WERI-Rb-1 (cell line): ENCODE results near the gene RNF130.

Experiments
- DNase-seq: peaks from one replicate; pipeline ENCODE4 v3.0.0-alpha.2; 2020
- H3K27ac ChIP-seq: fragments of 250-450 bp; sonication (Bioruptor Pico); 2 replicates; pipeline ENCODE4 v1.5.1; 2020; ENCODE audit warnings: mild to moderate bottlenecking, moderate library complexity
- H3K27me3 ChIP-seq: fragments of 250-450 bp; sonication (Bioruptor Pico); 2 replicates; pipeline ENCODE4 v1.5.1; 2021; ENCODE audit warnings: mild to moderate bottlenecking, low read depth, moderate library complexity; ENCODE audit not compliant: insufficient read depth, severe bottlenecking
- H3K36me3 ChIP-seq: fragments of 250-450 bp; sonication (Bioruptor Pico); 2 replicates; pipeline ENCODE4 v1.5.1; 2020; ENCODE audit warnings: mild to moderate bottlenecking, moderate library complexity
- H3K4me3 ChIP-seq: 2 replicates; pipeline ENCODE4 v1.5.1; 2011; ENCODE audit warnings: low read depth, mild to moderate bottlenecking, control low read depth, low read length
- H3K9me3 ChIP-seq: fragments of 250-450 bp; sonication (Bioruptor Pico); 2 replicates; pipeline ENCODE4 v1.5.1; 2021; ENCODE audit warnings: mild to moderate bottlenecking, moderate library complexity; ENCODE audit not compliant: severe bottlenecking
- TF ChIP-seq, protein P1 (sequence below): IDR thresholded peaks from 2 replicates; pipeline ENCODE4 v1.5.1; 2011; ENCODE audit warnings: low read depth, mild to moderate bottlenecking, control low read depth, inconsistent platforms, low read length

The RNF130 gene

GRCh38 chr5:179954434-179954833, 117.1 kb downstream of the RNF130 start:
- Histone ChIP-seq H3K27ac (no peak overlapping the region), H3K9me3 (no peaks in the 10 kb centered on the region)
- DNase-seq = no peak

GRCh38 chr5:179953987-179954386, 117.6 kb downstream of the RNF130 start:
- TF ChIP-seq, protein P1, sequence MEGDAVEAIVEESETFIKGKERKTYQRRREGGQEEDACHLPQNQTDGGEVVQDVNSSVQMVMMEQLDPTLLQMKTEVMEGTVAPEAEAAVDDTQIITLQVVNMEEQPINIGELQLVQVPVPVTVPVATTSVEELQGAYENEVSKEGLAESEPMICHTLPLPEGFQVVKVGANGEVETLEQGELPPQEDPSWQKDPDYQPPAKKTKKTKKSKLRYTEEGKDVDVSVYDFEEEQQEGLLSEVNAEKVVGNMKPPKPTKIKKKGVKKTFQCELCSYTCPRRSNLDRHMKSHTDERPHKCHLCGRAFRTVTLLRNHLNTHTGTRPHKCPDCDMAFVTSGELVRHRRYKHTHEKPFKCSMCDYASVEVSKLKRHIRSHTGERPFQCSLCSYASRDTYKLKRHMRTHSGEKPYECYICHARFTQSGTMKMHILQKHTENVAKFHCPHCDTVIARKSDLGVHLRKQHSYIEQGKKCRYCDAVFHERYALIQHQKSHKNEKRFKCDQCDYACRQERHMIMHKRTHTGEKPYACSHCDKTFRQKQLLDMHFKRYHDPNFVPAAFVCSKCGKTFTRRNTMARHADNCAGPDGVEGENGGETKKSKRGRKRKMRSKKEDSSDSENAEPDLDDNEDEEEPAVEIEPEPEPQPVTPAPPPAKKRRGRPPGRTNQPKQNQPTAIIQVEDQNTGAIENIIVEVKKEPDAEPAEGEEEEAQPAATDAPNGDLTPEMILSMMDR = no peak
- no peak for DNase-seq
- Histone ChIP-seq H3K27me3 (no peaks in the 10 kb centered on the region), H3K27ac (no peak overlapping the region), H3K9me3 (no peaks in the 10 kb centered on the region), H3K36me3 (peaks cover 2% of the 10 kb centered on the region; the same call in 1 of the 2 replicates), H3K4me3 (no peak overlapping the region)

More at GRCh38 chr5:179954434-179954833, 117.1 kb downstream of the RNF130 start:
- Histone ChIP-seq H3K27me3 (no peaks in the 10 kb centered on the region), H3K4me3 (no peak overlapping the region), H3K36me3 (peaks cover 2% of the 10 kb centered on the region; the same call in 1 of the 2 replicates)
- TF ChIP-seq, protein P1 = no peak

- Histone ChIP-seq H3K27me3 (no peaks in the 10 kb centered on the region), H3K9me3 (no peaks in the 10 kb centered on the region), H3K36me3 (no peaks in the 10 kb centered on the region), H3K27ac (no peak overlapping the region), H3K4me3 (no peak overlapping the region)
- TF ChIP-seq, protein P1 = no peak
- DNase-seq = no peak
Measured at GRCh38 chr5:179936976-179937681, 134.4 kb downstream of the RNF130 start.

DNA sequence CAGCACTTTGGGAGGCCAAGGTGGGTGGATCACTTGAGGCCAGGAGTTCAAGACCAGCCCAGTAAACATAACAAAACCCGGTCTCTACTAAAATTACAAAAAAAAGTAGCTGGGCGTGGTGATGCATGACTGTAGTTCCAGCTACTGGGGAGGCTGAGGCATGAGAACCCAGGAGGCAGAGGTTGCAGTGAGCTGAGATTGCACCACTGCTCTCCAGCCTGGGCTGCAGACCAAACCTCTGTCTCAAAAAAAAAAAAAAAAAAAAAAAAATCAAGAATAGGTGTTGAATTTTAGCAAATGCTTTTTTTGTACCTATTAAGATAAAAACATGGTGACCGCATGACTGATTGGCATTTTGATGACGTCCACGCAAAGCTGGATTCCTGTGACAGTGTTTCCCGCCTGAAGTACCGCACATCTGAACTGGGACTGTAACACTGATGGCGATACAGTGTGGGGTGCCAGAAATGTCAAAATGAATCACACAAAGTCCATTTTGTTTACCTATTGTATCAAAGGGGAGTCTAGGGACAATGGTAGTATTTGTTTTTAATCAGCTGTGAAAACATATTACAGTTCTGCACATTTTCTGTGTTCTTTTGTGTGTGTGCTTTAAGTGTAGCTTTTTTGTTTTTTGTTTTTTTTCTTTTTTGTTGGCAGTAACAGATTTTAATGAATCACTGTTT, 140.6 kb downstream of the RNF130 start:
- no peak for DNase-seq
- H3K36me3 ChIP-seq = no peaks in the 10 kb centered on the region
- no peak overlapping the region for H3K4me3 ChIP-seq
- H3K9me3 ChIP-seq = no peaks in the 10 kb centered on the region
- H3K27ac ChIP-seq = no peak overlapping the region
- TF ChIP-seq, protein P1 = no peak
- no peaks in the 10 kb centered on the region for H3K27me3 ChIP-seq

DNA sequence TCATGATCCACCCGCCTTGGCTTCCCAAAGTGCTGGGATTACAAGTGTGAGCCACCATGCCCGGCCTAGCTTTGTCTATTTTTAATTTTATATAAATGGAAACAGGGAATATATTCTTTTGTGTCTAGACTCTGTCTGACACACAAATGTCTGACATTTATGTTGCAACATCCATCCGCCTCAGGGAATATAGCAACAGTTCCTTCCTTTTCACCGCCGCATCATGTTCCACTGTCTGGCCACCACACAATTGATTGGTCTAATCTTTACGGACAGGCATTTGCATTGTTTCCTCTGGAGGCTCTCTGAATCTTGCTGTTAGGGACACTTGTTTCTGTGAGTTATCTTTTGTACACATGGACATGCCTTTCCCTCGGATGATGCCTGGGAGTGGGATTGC, 143.7 kb downstream of the RNF130 start:
- H3K4me3 ChIP-seq = no peak overlapping the region
- no peaks in the 10 kb centered on the region for H3K27me3 ChIP-seq
- H3K27ac ChIP-seq = no peak overlapping the region
- DNase-seq = no peak
- H3K36me3 ChIP-seq = no peaks in the 10 kb centered on the region
- no peaks in the 10 kb centered on the region for H3K9me3 ChIP-seq
- TF ChIP-seq, protein P1 = no peak
